ENCODE data around the gene INPP4A. TPM values are rescaled to one million over a fixed set of nuclear protein-coding genes. Genes with fewer than 3 reads are reported as not detected.

Gene INPP4A
- total RNA-seq, 1 experiment from 2014 or later: 11.2 TPM

- no peak for DNase-seq (ENCODE audit: low spot score)
Measured at GRCh38 chr2:98494699-98495098, 50.0 kb downstream of the INPP4A start.

DNA sequence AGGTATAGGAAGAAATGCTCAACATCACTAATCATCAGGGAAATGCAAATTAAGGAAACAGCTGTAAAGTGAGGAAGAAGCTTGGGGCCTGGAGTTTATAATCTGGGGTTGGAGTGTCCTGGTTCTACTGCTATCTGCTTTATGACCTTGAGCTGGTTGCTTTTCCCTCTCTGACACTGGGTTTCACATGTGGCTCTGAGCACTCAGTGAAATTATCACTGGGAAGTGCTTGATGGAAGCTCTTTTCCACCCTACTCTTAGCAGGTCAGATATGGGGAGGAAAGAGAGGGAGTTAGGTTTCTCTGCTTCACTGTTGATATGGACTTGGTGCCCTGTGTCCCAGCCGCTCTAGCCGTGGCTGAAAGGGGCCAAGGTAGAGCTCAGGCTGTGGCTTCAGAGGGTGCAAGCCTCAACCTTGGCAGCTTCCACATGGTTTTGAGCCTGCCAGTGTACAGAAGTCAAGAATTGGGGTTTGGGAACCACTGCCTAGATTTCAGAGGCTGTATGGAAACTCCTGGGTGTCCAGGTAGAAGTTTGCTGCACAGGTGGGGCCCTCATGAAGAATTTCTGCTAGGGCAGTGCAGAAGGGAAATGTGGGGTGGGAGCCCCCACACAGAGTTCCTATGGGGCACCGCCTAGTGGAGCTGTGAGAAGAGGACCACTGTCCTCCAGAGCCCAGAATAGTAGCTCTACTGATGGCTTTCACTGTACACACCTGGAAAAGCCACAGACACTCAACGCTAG lies 52.3 kb downstream of the INPP4A start:
- DNase-seq (ENCODE audit: low spot score): no peak

DNA sequence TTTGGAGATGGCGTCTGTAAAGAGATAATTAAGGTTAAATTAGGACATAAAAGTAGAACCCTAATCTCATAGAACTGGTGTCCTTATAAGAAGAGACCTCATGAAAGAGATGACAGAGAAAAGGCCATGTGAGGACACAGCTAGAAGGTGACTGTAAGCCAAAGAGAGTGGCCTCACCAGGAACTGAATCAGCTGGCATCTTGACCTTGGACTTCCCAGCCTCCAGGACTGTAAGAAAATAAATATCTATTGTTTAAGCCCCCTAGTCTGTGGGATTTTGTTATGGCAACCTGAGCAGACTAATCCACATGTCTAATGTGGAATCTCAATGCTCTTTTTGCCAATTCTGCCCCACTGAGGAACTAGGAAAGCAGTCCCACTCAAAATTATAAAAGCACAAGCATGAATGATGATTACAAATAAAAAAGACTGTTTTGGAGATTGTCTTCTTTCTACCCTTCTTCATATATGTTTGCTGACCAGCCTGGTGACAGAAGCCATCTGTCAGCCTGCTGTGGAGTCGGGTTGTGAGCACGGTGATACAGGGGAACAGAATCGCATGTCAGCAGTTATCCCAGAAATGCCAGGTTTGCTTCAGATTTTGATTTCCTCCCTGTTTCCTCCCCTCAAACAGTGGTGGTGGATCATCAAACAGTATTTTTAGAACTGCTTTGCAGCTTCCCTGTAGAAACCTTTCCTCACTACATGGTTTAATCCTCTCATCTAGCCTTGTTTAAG lies 54.2 kb downstream of the INPP4A start:
- no peak for DNase-seq (ENCODE audit: low spot score)

DNA sequence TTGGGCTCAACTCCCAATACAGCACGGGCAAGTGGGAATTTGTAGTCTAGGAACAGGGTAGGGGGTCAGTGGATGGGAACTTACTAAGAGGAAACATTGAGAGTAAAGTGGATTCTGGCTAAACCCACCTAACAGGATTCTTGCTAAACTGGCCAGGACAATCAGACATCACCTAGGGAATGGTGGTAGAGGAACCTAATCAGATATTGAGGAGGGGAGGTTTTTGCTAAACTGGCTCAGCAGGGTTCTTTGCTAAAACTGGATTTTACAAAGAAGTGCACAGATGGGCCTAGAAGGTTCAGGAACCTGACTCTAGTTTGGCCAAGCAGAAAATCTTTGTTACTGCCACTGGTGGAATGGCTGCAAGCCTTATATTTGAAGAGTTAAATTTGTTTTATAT lies 55.9 kb downstream of the INPP4A start:
- DNase-seq (ENCODE audit: low spot score): no peak

- DNase-seq (ENCODE audit: low spot score): no peak
Measured at GRCh38 chr2:98501223-98501622, 56.6 kb downstream of the INPP4A start.

GRCh38 chr2:98501876-98502275 lies 57.2 kb downstream of the INPP4A start:
- DNase-seq (ENCODE audit: low spot score): no peak

DNA sequence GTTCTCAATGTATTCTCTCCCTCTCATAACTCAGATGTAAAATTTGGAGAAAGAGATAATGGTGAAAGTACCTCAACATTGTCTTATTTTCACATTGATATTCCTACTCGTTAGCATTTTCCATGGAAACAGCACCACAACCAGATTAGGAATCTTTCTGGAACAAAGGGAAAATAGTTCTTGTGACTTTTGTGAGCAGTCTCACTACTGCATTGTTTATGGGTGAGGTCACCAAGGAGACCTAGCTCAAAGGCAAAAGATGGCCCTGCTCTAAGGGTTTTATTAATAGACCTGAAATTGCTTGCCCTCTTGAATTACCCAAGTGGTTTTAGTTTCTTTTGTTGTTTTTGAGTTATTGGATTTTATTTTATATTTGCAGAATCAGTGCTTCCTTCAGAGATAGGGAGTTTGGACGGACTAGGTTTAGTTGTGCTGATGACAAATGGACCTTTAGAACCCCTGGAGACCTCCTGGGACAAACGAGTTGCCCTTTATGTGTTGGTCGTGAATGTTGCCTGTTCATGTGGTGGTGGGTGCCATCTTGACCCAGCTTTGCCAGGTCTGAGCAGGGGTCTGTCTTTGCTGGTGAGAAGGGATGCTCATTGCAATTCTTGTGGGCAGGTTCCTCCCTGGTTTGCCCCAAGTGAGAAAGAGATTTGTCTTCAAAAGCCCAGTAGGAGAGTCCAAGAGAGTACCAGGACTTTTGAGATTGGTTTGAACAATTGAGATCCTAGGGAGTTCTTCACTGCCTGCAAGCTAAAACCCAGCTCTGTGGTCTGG lies 58.1 kb downstream of the INPP4A start:
- DNase-seq (ENCODE audit: low spot score): no peak

GRCh38 chr2:98503481-98504105 lies 58.9 kb downstream of the INPP4A start:
- no peak for DNase-seq (ENCODE audit: low spot score)

GRCh38 chr2:98504381-98505109 lies 59.9 kb downstream of the INPP4A start:
- no peak for DNase-seq (ENCODE audit: low spot score)

DNA sequence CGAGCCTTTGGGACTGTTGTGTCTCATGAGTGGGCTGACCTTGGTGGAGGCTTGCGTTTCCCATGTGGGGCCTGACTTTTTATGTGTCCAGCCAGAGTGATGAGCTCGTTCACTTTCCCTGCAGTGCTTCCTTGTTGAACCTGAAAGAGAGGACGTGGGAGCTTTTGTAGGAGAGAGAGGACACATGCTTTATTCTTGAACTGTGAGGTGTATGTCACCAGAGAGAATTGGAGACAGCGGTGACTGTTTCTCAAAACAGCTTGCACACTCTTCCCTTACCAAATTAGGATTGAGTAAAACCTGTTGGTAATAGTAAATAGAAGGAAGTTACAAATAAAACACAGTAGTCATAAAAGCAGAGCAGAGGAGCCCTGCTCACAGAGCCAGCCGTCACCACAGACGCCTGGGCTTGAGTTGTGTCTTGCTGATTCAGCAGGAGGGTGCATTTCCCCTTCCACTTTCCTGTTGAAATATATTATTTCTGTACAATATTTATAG lies 60.7 kb downstream of the INPP4A start:
- no peak for DNase-seq (ENCODE audit: low spot score)

DNA sequence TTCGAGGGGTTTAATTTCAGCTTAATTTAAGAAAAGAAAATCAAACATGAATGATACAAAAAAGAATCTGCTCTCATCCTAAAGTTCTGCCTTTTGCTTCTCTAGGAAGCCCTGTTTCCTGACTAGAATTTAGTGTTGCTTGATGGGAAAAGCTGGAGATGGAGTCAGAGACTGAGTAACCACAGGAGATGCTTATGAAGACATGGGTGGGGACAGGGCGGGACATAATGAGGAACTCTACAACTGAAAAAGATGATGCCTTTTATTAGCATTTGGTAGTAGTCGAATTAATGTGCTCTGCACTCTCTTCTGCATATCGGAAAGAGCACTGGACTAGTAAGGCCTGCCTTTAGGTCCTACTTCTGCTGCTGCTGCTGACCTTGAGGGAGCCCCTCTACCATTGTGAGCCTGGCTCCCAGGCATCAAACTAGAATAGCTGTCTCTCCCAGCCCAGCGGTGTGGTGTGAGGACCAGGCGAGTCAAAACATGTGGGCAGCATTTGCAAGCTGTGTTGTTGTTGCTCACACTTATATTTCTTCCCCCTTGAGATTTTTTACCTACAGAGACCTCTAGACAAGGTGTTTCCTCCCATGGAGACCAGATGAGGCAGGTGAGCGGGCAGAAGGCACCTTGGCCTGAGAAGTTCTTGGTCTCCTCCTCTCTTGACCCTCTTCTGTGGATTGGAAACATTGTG lies 61.5 kb downstream of the INPP4A start:
- DNase-seq (ENCODE audit: low spot score): no peak

- no peak for DNase-seq (ENCODE audit: low spot score)
Measured at GRCh38 chr2:98506881-98507280, 62.2 kb downstream of the INPP4A start.

DNA sequence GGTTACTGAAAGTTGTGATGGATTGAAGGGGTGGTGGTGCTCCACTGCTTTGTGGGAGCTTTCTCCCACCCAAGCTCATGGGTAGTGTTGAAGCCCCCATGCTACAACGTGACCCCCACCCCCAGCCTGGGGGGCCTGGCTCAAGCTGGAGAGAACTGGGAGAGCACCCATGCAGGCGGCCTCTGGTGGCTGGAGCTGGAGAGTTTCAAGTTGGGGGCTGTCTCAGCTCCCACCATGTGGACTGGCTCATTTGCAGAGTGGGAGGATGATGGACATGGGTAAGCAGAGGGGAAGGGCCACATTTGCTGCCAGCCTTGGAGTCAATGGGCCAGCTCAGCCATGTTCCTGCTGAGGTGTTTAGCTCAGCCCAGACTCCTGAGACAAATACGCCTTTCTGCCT lies 62.8 kb downstream of the INPP4A start:
- no peak for DNase-seq (ENCODE audit: low spot score)

- no peak for DNase-seq (ENCODE audit: low spot score)
Measured at GRCh38 chr2:98507891-98508708, 63.4 kb downstream of the INPP4A start.

- DNase-seq (ENCODE audit: low spot score): no peak
Measured at GRCh38 chr2:98508709-98509066, 64.0 kb downstream of the INPP4A start.

- no peak for DNase-seq (ENCODE audit: low spot score)
Measured at GRCh38 chr2:98509542-98510321, 65.1 kb downstream of the INPP4A start.

- no peak for DNase-seq (ENCODE audit: low spot score)
Measured at GRCh38 chr2:98510322-98510662, 65.6 kb downstream of the INPP4A start.

GRCh38 chr2:98511981-98512380 lies 67.3 kb downstream of the INPP4A start:
- no peak for DNase-seq (ENCODE audit: low spot score)

DNA sequence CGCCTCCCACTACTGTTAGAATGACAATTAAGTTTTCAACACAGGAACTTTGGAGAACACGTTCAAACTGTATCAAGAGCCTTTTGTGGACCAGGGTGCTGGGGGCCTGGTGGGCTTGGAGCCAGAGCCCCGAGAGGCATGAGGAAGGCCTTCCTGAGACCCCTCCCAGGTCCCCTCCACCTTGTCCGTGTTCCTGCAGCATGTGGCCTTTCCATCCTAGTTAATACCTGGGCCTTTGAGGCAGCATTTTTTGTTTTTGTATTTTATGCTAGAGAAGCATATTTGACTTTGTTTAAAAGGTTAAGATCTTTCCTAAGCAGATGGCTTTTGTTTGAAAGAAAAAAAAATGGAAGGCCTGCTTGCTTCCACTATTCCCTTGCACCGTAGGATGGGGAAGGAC lies 68.0 kb downstream of the INPP4A start:
- DNase-seq (ENCODE audit: low spot score): no peak

All from H4 (cell line).